Hematopoietic multipotent progenitor cell (in vitro differentiated cells): ENCODE measurements around the gene PEPD. TPM values are rescaled to one million over a fixed set of nuclear protein-coding genes. Genes with fewer than 3 reads are reported as not detected.

Experiments
- DNase-seq, 3 donors: peaks; one replicate each; pipeline ENCODE4 v3.0.0-alpha.2; 2011 to 2015; ENCODE audit warnings: low read depth in 2 of 3, low spot score in 2 of 3
- total RNA-seq: library from RNA; depleted of rRNA; stranded (reverse); fragments of >200 nt; gene quantifications from one replicate; pipeline ENCODE4 v1.2.3, GENCODE V29; 2012

PEPD gene
- total RNA-seq, 1 donor, result 41.7 TPM

DNA sequence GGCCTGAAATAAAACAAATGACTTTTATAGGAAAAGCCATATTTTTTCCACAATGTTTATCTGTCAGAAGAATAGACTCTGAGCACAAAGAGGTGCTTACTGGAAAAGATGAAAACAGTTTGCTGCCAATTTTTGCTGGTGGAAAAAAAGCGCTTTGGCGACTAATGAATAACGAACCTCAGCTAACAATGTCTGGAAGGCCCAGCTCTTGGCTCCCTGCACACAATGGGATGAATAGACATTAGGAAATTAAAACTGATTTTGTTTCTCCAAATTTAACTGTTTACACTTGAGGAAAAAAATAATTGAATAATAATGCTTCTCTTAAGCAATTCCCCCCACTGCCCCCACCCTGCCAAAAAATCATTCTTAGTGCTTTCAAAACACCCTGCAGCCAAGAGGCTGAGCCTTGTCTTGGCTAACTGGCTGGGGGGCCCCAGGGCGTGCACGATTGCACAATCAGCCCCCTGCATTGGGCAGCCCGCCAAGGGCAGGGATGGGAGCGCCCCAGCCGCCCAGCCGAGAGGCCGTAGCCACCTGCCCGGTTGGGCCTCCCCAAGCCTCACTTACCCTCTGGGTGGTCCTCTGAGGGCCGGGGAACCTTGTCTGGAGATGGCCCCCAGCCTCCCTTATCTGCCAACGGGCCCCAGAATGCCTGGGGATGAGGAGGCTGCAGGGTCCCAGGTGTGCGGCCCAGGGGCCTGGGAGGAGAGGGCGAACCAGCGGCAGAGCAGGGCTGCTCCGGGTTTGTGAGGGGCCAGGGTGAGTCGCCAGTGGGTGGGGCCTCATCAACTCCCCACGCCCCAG is 131.3 kb downstream of the PEPD start:
- DNase-seq, result no peak

DNA sequence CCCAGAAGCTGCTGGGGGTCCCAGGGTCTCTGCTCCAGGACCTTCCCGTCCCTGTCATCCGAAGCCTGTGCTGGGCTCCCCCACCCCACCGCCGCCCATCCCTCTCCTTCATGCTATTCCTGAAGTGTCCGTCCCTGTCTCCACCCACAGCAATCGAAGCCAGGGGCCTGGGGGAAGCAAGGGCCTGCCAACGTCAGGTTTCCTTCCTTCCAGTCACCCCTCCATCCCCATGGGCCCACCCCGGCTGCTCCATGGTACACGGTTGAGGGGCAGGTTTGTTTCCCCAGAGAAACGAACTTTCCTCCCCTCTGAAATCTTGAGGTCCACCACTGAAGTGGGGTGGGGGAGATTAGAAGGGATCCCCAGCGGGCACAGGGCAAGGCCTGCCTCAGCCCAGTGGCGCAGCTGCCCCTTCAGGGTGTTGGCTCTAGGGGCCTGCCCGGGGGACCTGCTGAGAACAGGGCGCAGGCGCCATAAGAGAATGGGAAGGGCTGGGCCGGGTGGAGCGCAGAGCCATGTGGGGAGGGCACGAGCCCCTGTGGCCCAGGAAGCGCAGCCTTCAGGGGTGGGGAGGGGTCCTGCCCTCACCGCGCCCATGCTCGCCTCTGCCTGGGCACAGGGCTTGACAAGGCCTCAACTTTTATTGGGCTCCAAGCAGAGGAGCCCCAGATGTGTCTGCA is 132.0 kb downstream of the PEPD start:
- DNase-seq, result no peak

DNA sequence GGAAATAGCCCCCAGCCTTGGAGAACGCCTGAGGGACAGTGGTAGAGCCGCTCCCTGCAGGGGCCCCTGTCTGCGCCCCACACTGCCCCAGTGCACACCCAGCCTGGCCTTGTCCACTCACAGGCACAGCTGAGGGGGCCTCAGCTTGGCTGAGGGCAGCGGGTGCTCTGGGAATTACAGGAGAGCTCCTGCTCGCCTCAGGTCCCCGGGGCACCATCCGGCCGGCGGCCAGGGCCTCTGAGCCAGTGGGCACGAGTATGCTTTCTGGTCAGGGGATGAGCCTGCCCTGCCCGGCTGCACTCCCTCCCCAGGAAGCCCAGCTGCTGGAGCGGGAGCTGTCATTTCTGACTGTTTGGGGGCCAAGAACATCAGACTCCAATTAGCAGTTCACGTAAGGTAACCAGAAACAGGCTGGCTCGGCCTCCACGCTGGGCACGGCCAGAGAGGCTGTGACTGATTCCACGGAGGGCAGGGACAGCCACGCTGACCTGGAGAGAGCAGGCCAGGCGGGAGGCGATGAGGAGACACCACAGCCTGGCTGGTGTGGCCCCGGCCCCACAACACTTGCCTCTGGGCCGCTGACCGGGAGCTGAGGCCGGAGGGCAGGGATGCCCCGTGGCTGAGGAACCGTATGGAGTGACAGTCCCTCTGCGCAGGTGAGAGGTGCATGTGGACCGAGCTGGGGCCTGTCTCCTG is 132.7 kb downstream of the PEPD start:
- no peak for DNase-seq

DNA sequence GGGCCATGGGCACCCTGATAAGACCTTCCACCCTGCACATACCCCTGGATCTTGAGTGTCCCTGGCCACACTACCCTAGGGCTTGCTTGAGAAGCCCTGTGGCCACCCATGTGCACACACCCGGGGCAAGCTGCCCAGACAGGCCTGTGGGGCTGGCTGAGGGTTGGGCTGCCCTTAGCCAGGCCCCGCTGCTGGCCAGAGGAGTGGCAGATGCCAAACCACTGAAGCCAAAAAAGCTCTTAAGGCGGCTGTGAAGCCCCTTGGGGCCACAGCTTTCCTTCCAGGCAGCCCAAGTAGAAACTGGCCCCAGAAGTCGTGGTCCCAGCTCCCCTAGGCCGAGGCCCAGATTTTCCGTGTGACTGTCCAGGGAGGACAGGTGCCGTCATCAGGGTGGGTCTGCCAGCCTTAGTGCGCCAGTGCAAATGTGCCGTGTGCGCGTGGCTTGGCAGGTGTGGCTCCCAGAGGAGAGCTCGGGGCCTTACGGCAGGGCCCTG is 133.3 kb downstream of the PEPD start:
- DNase-seq, result no peak

DNA sequence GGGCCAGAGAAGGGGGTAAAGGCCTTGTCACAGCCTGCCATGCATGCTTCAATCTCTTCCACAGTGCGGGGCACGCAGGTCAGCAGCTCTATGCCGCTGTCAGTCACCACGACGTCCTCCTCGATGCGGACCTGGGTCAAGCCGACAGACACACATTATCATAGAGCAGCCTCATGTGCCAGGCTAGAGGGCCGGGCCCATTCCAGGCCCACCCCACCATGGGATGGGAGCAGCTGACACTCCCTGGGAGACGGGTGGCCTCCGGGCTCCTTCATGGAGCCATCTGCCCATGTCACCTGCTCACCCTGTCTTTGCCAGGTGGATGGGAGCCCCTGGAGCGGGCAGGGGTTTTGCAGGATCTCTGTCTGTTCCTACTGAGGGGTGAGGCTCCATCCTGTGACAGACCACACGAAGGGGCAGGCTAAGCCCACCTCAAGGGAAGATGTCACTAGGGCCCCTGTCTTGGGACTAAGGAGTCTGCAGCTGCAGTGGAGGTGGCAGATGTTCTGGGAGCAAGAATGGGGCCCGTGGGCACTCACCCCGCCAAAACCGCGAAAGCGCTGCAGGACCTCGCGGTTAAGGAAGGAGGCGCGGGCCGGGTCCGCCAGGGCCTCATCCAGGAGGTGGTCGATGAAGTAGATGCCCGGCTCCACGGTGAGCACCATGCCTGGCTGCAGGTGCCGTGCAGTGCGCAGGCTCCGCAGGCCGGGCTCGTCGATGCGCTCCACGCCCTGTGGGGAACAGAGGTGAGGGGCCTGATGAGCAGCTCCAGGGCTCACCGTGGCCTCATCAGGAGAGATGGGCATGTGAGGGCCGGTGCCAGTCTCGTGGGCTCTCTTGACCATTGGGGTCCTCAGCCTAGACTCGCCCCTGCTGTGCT is 134.0 kb downstream of the PEPD start:
- DNase-seq, result no peak

GRCh38 chr19:33386361-33386858 is 135.2 kb downstream of the PEPD start:
- DNase-seq, result no peak

DNA sequence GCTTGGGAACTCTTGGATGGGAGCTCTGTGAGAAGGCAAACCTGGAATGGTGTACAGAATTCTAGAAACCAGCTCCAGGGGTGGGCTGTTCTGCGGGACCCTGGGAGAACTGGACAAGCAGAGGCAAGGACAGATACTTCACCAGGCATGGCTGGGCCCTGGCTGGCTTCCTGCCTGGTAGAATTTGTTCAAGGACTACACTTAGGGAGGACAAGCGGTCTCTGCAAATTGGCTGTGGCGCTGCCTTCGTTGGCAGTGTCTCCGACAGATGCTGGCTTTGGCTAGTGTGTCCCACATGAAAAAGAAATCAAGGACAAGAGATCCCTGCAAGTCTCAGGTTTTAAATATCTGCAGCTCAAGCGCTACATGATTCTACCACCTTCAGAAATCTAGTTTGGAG is 135.6 kb downstream of the PEPD start:
- no peak for DNase-seq

- no peak for DNase-seq
These were observed 136.6 kb downstream of the PEPD start for GRCh38 chr19:33384983-33385382.

- no peak for DNase-seq
These were observed 137.8 kb downstream of the PEPD start for GRCh38 chr19:33383720-33384292.

DNA sequence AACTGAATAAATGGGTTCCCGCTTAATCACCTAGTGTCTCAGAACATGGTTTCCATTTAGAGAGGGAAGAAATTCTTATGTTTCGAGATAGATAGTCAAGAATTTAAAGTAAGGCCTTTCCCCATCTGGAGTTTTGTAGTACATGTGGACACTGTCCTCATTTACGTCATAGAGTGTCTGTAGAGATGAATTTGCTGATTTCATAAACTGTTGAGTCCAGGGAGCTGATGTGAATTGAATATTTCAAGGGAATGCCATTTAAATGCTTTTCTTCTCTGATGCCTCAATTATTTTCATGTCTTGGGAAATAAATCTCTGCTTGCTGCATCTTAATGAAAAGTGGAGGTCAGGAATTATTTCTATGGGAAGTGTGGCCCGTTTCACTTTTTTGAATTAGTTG is 138.6 kb downstream of the PEPD start:
- DNase-seq, result no peak

GRCh38 chr19:33382006-33382405 is 139.6 kb downstream of the PEPD start:
- no peak for DNase-seq

DNA sequence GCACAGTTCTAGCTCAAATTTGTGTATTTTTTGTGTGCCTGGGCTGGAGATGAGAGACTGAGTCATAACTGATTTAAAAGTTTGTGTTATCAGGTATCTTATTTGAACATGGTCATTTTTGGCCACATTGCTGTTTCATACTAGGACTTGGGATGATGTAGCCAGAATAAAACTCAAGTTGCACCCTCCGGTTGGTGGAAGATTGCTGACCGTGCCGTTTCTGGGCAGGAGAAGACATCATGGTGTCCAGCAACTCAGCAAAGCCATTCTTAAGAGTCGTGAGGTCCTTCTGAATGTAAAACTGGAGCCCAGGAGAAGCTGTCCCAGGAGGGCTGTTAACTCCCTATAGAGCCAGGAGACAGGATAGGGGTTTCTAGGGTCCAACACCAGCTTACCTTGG is 140.5 kb downstream of the PEPD start:
- DNase-seq, result no peak

DNA sequence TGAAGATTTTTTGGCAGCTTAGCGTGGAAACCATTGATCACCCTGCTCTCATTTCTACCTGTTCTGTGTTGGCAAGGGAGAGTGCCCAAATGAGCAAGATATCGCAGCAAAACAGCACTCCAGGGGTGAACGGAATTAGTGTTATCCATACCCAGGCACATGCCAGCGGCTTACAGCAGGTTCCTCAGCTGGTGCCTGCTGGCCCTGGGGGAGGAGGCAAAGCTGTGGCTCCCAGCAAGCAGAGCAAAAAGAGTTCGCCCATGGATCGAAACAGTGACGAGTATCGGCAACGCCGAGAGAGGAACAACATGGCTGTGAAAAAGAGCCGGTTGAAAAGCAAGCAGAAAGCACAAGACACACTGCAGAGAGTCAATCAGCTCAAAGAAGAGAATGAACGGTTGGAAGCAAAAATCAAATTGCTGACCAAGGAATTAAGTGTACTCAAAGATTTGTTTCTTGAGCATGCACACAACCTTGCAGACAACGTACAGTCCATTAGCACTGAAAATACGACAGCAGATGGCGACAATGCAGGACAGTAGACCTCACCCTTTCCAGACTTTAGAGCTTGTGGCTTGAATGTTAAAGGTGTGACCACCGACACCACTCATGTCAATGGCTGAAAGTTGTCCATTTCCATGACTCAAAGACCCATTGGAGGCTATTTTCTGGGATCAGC is 142.3 kb downstream of the PEPD start:
- DNase-seq, result no peak

- DNase-seq, result no peak
These were observed 143.8 kb downstream of the PEPD start for GRCh38 chr19:33377586-33378475.

DNA sequence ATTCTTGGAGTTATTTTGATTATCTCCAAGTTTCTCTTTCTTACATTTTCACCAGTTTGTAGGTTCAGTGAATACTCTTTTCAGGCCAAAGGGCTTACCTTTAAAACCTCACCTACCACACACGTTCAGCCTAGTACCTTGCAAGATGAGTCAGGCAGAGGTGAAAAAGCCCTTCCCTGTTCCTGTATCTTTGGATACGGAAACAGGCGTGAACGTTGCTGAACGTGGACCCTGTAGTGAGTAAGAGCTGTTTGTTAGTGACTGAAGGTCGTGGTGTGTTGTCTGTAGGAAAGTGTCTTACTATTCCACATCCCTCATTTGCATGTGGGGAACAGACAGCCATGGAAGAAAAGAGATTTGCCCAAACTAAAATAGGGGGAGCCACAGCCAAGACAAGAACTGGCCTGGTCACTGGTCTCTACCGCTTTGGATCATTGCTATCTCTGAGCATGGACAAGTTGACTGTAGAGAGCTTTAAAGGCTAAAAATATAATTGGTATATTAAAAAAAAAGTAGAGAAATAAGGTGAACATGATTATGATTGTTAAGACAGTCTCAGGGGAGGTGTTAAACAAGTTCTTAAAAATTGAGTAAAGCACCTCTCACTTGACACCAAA is 144.5 kb downstream of the PEPD start:
- no peak for DNase-seq

- no peak for DNase-seq
These were observed 145.2 kb downstream of the PEPD start for GRCh38 chr19:33376423-33376822.

DNA sequence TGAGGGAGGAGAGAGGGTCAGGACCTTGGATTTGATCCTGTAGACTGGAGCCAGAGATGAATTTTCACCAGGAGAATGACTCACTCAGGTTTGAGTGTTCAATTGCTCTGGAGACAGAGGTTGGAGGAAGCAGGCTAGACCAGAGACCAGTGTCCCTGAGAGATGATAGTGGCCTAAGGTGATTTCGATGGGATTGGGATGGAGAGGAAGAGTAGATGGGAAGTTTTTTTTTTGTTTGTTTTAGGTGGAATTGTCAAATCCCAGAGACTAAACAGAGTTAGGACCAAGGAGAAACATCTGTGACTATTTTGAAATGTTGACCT is 145.8 kb downstream of the PEPD start:
- DNase-seq, result no peak

DNA sequence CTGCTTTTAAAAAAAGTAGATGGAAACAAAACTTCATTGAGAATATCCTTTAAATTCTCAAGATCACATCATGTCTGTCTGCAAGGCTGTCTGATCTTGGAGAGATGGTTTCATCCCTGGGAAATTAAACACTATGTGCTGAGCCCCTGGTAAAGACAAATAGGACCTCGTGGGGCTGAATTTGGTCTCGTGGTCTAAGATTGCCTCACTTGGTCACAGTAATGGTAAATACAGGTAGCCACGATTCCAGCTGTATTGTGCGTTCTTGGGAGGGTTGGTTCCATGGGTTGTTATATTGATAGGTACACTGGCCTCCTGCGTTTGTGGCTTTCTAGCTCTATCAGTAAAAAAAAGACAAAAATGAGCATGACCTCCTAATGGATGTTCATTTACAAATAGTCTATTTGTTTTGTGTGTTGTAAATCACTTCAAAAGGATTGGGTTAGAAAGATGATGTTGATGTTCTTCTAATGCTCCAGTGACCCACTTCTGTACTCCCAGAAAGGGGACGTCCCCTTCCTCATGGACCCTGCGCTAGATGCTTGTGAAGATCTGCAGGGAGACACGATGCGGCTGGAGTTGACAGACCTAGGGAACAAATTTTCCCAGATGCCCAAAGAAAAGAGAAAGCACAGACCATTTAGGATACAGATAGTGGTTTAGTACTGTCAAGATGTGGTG is 146.3 kb downstream of the PEPD start:
- DNase-seq, result no peak
